CD4-positive, alpha-beta memory T cell (primary cell): ENCODE measurements around the gene SPON1. TPM values are rescaled to one million over a fixed set of nuclear protein-coding genes. Genes with fewer than 3 reads are reported as not detected.
A peak's percentile ranks its signal among the peaks of the same experiment; 100 is the strongest.

Experiments
- CTCF ChIA-PET: fragments of 350-600 bp; sonication (Branson Sonifier 250); formaldehyde crosslinking; loops from one replicate; lab custom pipeline; 2021; ENCODE audit warnings: inconsistent platforms; ENCODE audit not compliant: partially characterized antibody; lab: Charles Lee
- POLR2A ChIA-PET: fragments of 350-600 bp; sonication (Branson Sonifier 250); formaldehyde crosslinking; loops from one replicate; lab custom pipeline; 2021; ENCODE audit not compliant: partially characterized antibody; lab: Charles Lee
- DNase-seq, 5 donors: peaks; one replicate each; pipeline versions ENCODE4 v3.0.0 to v3.0.0-alpha.2; 2020 to 2022; ENCODE audit warnings: mixed read lengths in 1 of 5
- H3K27ac ChIP-seq: one replicate; pipeline ENCODE4 v1.7.0; 2013; ENCODE audit warnings: low read depth, low read length
- H3K27me3 ChIP-seq: 2 replicates; pipeline ENCODE4 v1.7.0; 2013; ENCODE audit warnings: mild to moderate bottlenecking, low read length, moderate library complexity; ENCODE audit not compliant: insufficient read depth
- H3K36me3 ChIP-seq: 2 replicates; pipeline ENCODE4 v1.7.0; 2013; ENCODE audit warnings: mild to moderate bottlenecking, low read length, moderate library complexity; ENCODE audit not compliant: insufficient read depth
- H3K4me1 ChIP-seq: 2 replicates; pipeline ENCODE4 v1.7.0; 2013; ENCODE audit warnings: mild to moderate bottlenecking, low read length, moderate library complexity; ENCODE audit not compliant: insufficient read depth
- H3K4me3 ChIP-seq, 2 donors: one replicate each; pipeline ENCODE4 v1.7.0; 2013; ENCODE audit warnings: low read length in 2 of 2, mild to moderate bottlenecking in 1 of 2
- H3K9me3 ChIP-seq, 2 donors: one replicate each; pipeline ENCODE4 v1.7.0; 2013; ENCODE audit warnings: low read length in 2 of 2, control low read depth in 1 of 2; ENCODE audit not compliant: control insufficient read depth in 1 of 2
- H3K27ac Mint-ChIP-seq, 7 donors: one replicate each; pipeline ENCODE4 v1.8.0; 2020 to 2021; ENCODE audit warnings: mixed read lengths in 7 of 7, mild to moderate bottlenecking in 6 of 7, inconsistent platforms in 3 of 7, moderate library complexity in 3 of 7
- H3K27me3 Mint-ChIP-seq, 2 donors: one replicate each; pipeline ENCODE4 v1.8.0; 2020 to 2021; ENCODE audit warnings: mixed read lengths in 2 of 2
- H3K36me3 Mint-ChIP-seq, 2 donors: one replicate each; pipeline ENCODE4 v1.8.0; 2020 to 2021; ENCODE audit warnings: mixed read lengths in 2 of 2, inconsistent platforms in 1 of 2, mild to moderate bottlenecking in 1 of 2
- H3K4me1 Mint-ChIP-seq, 4 donors: one replicate each; pipeline ENCODE4 v1.8.0; 2020 to 2021; ENCODE audit warnings: mixed read lengths in 4 of 4, mild to moderate bottlenecking in 1 of 4
- H3K4me3 Mint-ChIP-seq, 8 donors: one replicate each; pipeline ENCODE4 v1.8.0; 2020 to 2021; ENCODE audit warnings: mixed read lengths in 8 of 8, mild to moderate bottlenecking in 7 of 8, moderate library complexity in 6 of 8, inconsistent platforms in 3 of 8
- H3K9me3 Mint-ChIP-seq, 8 donors: one replicate each; pipeline ENCODE4 v1.8.0; 2020 to 2021; ENCODE audit warnings: mixed read lengths in 8 of 8, mild to moderate bottlenecking in 5 of 8, inconsistent platforms in 3 of 8, moderate library complexity in 1 of 8
- intact Hi-C: fragments of 100-400 bp; cut with micrococcal nuclease; formaldehyde crosslinking; loops from one replicate; pipeline ENCODE4 v1.15.1; 2023
- polyA plus RNA-seq, 2 donors: library from polyadenylated mRNA; unstranded; fragments of 300-500 nt; fragmentation: Illumina TruSeq; gene quantifications; one replicate each; pipeline ENCODE4 v1.2.3, GENCODE V29; 2021
- total RNA-seq, 2 experiments: library from RNA; stranded (reverse); gene quantifications; one replicate each; pipeline ENCODE4 v1.2.3, GENCODE V29; 2021

Gene SPON1
- total and polyA plus RNA-seq, 4 experiments from 2014 or later, result 2.0 to 60.4 (median 30.6) TPM

DNA sequence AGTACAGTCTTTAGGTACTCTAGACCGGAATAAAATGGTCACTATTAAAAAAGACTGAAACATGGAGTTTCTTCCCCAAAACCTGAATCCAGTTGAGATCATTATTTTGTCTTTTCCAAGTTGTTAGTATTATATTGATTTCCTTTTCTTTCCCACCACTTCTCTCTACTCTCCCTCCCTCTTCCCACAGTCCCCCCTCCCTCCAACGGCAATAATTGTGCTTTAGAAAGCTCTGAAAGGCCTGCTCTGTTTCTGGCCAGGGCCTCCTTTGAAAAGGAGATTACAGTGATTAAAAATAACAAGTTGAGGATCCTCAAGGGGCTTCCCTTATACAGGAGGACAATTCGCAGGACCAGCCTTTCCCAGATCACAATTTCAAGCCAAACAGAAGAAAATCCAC, 3.5 kb downstream of the SPON1 start:
- H3K27me3 ChIP-seq, result peaks cover 24% of the 10 kb centered on the region
- CTCF ChIA-PET, result interaction anchor here (1.2 to 4.8 kb wide), 5 partner anchors 9 to 193 kb away, joined by 3 to 27 read pairs (median 10); no protein-coding TSS in a partner anchor
- POLR2A ChIA-PET, result no interaction called here
- Mint-ChIP-seq H3K27ac (no peak overlapping the region), H3K9me3 (peaks cover 0 to 2% (median 0%) of the 10 kb centered on the region in 8 donors), H3K27me3 (peaks cover 24 to 32% of the 10 kb centered on the region in 2 donors), H3K36me3 (no peaks in the 10 kb centered on the region), H3K4me3 (peak overlapping the region in 1 of 8 donors; percentile 61), H3K4me1 (peaks cover 5 to 28% (median 18%) of the 10 kb centered on the region in 4 donors)
- no peaks in the 10 kb centered on the region for H3K36me3 ChIP-seq
- H3K27ac ChIP-seq, result no peak overlapping the region
- DNase-seq, result no peak
- H3K4me1 ChIP-seq, result peaks cover 26% of the 10 kb centered on the region
- no peak overlapping the region for H3K4me3 ChIP-seq
- H3K9me3 ChIP-seq, result no peaks in the 10 kb centered on the region
- intact Hi-C loops, result no loop called here

DNA sequence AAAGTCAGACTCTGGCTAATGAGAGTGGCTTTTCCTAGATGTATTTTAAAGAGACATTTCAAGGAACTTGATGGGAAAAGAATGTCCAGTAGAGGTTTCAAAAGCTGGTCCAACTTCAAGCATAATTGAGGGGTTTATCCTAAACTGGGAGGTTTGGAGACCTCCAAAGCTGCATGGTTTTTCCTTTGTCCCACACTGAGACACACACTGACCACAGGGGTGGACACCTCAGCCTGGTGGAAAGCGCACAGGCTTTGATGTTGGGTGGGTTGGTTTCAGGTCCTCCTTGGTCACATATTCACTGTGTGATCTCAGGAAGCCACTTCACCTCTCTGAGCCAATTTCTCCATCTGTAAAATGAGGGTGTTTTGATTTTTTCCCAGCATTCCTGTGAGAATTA, 4.0 kb downstream of the SPON1 start:
- Histone ChIP-seq H3K36me3 (no peaks in the 10 kb centered on the region), H3K4me3 (no peak overlapping the region), H3K27me3 (peaks cover 19% of the 10 kb centered on the region), H3K9me3 (no peaks in the 10 kb centered on the region), H3K4me1 (peaks cover 26% of the 10 kb centered on the region), H3K27ac (no peak overlapping the region)
- H3K27ac Mint-ChIP-seq, result no peak overlapping the region
- no peak for DNase-seq
- H3K36me3 Mint-ChIP-seq, result no peaks in the 10 kb centered on the region
- H3K9me3 Mint-ChIP-seq, result peaks cover 0 to 2% (median 0%) of the 10 kb centered on the region in 8 donors
- CTCF ChIA-PET, result interaction anchor here (1.2 to 6.2 kb wide), 4 partner anchors 8 to 190 kb away, joined by 3 to 46 read pairs (median 16); no protein-coding TSS in a partner anchor
- POLR2A ChIA-PET, result no interaction called here
- H3K4me3 Mint-ChIP-seq, result no peak overlapping the region
- intact Hi-C loops, result no loop called here
- peaks cover 6 to 30% (median 16%) of the 10 kb centered on the region in 4 donors for H3K4me1 Mint-ChIP-seq
- peaks cover 23 to 28% of the 10 kb centered on the region in 2 donors for H3K27me3 Mint-ChIP-seq

DNA sequence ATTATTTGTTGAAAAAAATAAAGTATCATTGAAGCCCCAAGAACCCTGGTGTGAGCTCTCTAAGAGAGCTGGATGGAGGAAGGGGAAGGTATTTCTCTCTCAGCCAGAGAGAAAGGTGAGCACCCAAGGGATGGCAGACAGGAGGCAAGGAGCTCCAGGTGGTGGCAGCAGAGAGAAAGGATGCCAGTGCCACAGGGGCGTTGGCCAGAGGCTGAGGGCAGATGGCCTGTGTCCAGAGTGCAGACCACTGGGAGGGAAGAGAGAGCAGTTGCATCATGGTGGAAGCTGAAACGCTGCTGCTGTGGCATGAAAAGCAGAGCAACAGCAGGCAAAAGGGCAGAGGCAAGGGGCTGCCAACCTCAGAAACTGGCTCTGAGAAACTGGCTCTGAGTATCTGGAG, 8.5 kb downstream of the SPON1 start:
- Mint-ChIP-seq H3K4me3 (no peak overlapping the region), H3K4me1 (peaks cover 0 to 9% (median 7%) of the 10 kb centered on the region in 4 donors), H3K36me3 (no peaks in the 10 kb centered on the region), H3K27me3 (peaks cover 5 to 6% of the 10 kb centered on the region in 2 donors), H3K9me3 (peaks cover 0 to 2% (median 0%) of the 10 kb centered on the region in 8 donors), H3K27ac (peak overlapping the region in 4 of 7 donors; percentile 2 to 58 (median 33))
- Histone ChIP-seq H3K27ac (no peak overlapping the region), H3K27me3 (no peaks in the 10 kb centered on the region), H3K36me3 (no peaks in the 10 kb centered on the region), H3K4me1 (no peaks in the 10 kb centered on the region), H3K9me3 (no peaks in the 10 kb centered on the region), H3K4me3 (no peak overlapping the region)
- ChIA-PET POLR2A (interaction anchor here (4.0 kb wide), 1 partner anchor 7 kb away, joined by 20 read pairs; the partner anchor contains the start of gene SPON1), CTCF (interaction anchor here (0.7 to 7.8 kb wide), 21 partner anchors 9 to 486 kb away, joined by 3 to 86 read pairs (median 3); partner anchors contain the start of gene SPON1)
- intact Hi-C loops, result no loop called here
- DNase-seq, result no peak

DNA sequence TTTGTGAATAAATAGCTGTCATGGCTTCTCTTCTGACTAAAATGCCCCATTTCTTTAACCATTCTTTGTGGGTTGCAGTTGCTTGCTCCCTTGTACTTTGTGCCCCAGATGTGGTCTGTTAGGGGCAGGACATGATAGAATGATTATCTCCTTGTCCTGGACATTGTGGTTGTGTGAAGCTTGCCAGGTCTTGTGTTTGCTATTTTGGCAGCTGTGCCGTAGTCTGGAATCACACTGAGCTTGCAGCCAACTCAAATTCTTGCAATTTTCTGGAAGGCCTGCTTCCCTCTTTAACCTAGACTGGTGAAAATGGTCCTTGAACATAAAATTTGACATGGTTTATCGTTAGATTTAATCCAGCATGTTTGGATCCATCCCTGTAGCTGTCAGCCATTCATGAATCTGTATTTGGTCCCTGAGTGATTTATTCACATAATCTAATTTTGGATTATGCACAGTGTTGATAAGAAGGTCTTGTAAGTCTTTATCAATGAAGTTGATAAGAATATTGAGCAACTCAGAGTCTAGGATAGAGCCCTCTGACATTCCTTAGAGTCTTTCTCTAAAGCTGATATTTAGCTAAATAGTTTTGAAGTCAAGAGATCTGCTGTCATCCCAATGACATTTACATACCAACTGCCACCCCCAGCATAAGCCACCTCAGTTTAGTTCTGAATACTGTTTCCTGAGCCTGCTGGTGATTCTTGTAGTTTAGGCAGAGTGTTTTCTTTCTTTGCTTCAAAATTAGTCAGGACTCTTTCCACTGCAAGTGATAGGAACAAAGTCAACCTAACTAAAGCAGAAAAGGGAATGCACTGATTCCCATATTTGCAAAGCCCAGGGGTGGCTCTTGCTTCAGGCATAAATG, 9.8 kb downstream of the SPON1 start:
- intact Hi-C loops, result no loop called here
- CTCF ChIA-PET, result interaction anchor here (1.1 to 7.8 kb wide), 5 partner anchors 13 to 200 kb away, joined by 4 to 86 read pairs (median 6); partner anchors contain the start of gene SPON1
- peaks cover 0 to 9% (median 7%) of the 10 kb centered on the region in 4 donors for H3K4me1 Mint-ChIP-seq
- H3K9me3 Mint-ChIP-seq, result peaks cover 0 to 2% (median 0%) of the 10 kb centered on the region in 8 donors
- DNase-seq, result no peak
- no peak overlapping the region for H3K27ac ChIP-seq
- no peaks in the 10 kb centered on the region for H3K4me1 ChIP-seq
- H3K36me3 Mint-ChIP-seq, result no peaks in the 10 kb centered on the region
- no peaks in the 10 kb centered on the region for H3K27me3 ChIP-seq
- POLR2A ChIA-PET, result interaction anchor here (4.0 kb wide), 1 partner anchor 8 kb away, joined by 20 read pairs; the partner anchor contains the start of gene SPON1
- H3K4me3 Mint-ChIP-seq, result no peak overlapping the region
- no peak overlapping the region for H3K27ac Mint-ChIP-seq
- no peaks in the 10 kb centered on the region for H3K36me3 ChIP-seq
- H3K27me3 Mint-ChIP-seq, result peaks cover 2% of the 10 kb centered on the region in 2 donors
- H3K9me3 ChIP-seq, result no peaks in the 10 kb centered on the region
- no peak overlapping the region for H3K4me3 ChIP-seq

DNA sequence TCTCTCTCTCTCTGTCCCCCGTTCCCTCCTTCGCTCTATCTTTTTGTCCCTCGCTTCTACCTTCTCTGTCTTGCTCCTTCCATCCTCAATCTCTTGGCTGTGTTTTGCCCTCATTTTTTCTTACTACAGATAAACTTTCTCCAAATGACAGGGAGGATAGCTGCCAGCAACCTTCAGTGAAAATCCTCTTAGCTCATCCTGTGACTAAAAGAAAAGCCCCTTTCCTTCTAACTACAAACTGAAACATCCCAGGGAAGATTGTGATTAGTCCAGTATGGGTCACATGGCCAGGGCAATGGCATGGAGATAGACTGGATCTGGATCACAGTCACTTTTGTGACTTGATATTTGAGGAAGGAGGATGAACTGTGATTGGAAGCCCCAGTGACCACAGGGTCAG, 10.4 kb downstream of the SPON1 start:
- POLR2A ChIA-PET, result interaction anchor here (4.0 kb wide), 1 partner anchor 9 kb away, joined by 20 read pairs; the partner anchor contains the start of gene SPON1

DNA sequence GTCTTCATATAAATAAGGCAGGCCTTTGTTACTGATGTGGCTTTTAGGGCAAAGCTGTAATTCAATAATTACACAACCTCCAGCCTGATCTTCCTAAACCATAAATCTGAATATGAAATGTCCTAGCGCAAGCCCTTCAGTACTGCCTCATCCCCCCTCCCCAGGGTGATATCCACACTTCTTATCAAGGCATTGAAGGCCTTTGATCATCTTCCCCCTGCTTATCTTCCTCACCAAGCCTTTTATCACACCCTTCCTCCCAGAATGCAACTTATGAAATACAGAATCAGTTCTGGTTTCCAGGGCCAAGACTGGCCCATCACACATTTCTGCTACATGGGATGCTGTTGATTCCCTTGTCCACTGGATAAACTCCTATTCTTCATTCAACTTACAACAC, 12.1 kb downstream of the SPON1 start:
- H3K9me3 Mint-ChIP-seq, result peaks cover 0 to 2% (median 0%) of the 10 kb centered on the region in 8 donors
- Histone ChIP-seq H3K4me1 (no peaks in the 10 kb centered on the region), H3K36me3 (no peaks in the 10 kb centered on the region), H3K4me3 (no peak overlapping the region), H3K27me3 (no peaks in the 10 kb centered on the region), H3K27ac (no peak overlapping the region), H3K9me3 (no peaks in the 10 kb centered on the region)
- intact Hi-C loops, result no loop called here
- no peak for DNase-seq
- ChIA-PET CTCF (interaction anchor here (0.6 to 7.8 kb wide), 3 partner anchors 9 to 277 kb away, joined by 3 to 86 read pairs (median 3); partner anchors contain the start of gene SPON1), POLR2A (interaction anchor here (4.0 kb wide), 1 partner anchor 11 kb away, joined by 20 read pairs; the partner anchor contains the start of gene SPON1)
- H3K27ac Mint-ChIP-seq, result peak overlapping the region in 1 of 7 donors; percentile 1
- no peaks in the 10 kb centered on the region for H3K36me3 Mint-ChIP-seq
- H3K4me3 Mint-ChIP-seq, result no peak overlapping the region
- H3K27me3 Mint-ChIP-seq, result peaks cover 2 to 10% of the 10 kb centered on the region in 2 donors
- H3K4me1 Mint-ChIP-seq, result peaks cover 0 to 5% (median 3%) of the 10 kb centered on the region in 4 donors

More for the DNA sequence above, 10.4 kb downstream of the SPON1 start:
- Histone ChIP-seq H3K27ac (no peak overlapping the region), H3K36me3 (no peaks in the 10 kb centered on the region), H3K9me3 (no peaks in the 10 kb centered on the region), H3K27me3 (no peaks in the 10 kb centered on the region), H3K4me3 (no peak overlapping the region), H3K4me1 (no peaks in the 10 kb centered on the region)
- CTCF ChIA-PET, result interaction anchor here (2.3 to 7.8 kb wide), 2 partner anchors 14 to 197 kb away, joined by 5 to 86 read pairs; partner anchors contain the start of gene SPON1
- Mint-ChIP-seq H3K4me1 (peaks cover 0 to 9% (median 7%) of the 10 kb centered on the region in 4 donors), H3K27me3 (peaks cover 0 to 5% of the 10 kb centered on the region in 2 donors), H3K9me3 (peaks cover 0 to 2% (median 0%) of the 10 kb centered on the region in 8 donors), H3K36me3 (no peaks in the 10 kb centered on the region), H3K4me3 (no peak overlapping the region), H3K27ac (peak overlapping the region in 1 of 7 donors; percentile 0)
- intact Hi-C loops, result no loop called here
- no peak for DNase-seq
